GM19463 (cell line): ENCODE measurements around the gene ARVCF.

Experiments used
- ATAC-seq: cut with Tn5 transposase; IDR thresholded peaks from one replicate; pipeline ENCODE4 v1.9.1; 2021; ENCODE audit warnings: mild to moderate bottlenecking, moderate library complexity; ENCODE audit not compliant: unreplicated experiment

The ARVCF gene

DNA sequence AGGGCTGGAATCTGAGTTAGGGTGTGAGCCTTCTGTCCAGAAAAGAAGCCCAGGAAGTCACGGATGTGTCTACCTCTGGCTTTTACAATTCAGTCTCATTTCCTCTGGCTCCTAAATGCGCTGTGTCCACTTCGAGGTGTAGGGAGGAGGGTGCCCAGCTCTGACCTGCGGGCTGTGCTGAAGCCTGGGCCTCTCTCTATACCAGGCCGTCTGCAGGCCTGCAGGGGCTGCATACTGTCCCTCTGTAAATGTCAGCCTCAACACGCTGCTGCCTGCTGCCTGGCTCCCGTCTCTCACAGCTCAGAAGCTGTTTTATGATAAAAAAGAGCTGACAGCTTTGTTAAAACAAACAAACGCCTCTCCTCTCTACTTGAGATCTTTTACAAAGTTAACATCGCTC is 14.5 kb downstream of the ARVCF start:
- no peak for ATAC-seq

DNA sequence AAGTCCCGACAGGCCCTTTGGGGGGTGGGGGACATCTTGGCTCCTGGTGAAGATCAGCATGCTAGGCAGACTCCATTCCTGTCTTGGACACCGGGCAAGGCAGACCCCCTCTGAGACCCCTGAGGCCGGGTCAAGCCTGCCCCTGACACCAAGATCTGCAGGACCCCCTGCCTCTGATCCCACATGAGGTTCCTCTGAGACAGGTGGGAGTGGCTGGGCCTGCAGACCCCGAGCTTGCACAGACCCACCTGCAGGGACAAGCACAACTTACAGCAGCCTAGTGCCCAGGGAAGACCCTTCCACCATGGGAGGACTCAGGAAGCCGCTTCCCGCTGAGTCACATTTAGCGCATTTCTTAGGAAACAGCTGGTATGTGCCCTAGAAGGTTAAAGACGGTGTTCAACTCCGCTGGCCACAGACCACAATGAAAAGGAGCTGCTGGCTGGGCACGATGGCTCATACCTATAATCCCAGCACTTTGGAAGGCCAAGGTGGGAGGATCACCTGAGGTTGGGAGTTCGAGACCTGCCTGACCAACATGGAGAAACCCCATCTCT is 15.5 kb downstream of the ARVCF start:
- no peak for ATAC-seq

- ATAC-seq, result no peak
Measured at GRCh38 chr22:20000246-20001081, 16.2 kb downstream of the ARVCF start.

- no peak for ATAC-seq
Measured at GRCh38 chr22:19998991-19999820, 17.4 kb downstream of the ARVCF start.

DNA sequence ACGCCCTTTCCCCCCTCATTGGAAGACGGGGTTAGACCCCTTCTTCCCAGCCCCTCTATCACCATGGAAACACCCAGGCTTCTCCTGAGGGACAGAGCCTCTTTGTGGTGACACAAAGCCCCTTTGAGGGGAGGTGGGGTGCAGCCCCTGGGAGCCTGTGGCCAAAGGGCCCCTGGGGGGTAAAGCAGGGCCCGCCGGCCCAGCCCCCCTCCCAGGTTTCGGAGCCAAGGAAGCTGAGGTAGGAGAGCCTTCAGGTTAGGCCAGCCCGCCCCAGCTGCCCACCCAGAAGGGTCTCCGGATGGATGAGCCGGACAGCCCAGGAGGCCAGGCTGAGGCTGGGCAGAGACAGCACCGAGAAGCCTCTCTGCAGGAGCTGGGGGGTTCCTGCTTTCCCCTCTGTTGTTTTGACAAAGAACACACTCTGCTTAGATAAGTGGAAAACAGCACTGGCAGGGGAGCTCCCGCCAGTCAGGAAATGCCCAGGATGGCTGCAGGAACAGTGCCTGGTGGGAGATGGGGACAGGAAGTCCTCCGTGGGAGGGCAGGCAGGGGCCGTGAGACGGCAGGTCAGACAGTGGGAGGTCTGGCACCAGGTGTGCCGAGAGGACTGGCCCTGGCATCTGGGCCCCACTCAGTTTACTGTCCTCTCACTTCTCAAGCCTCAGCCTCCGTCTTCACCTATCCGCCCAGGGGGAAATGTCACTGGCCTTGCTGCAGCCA is 18.2 kb downstream of the ARVCF start:
- ATAC-seq, result no peak

DNA sequence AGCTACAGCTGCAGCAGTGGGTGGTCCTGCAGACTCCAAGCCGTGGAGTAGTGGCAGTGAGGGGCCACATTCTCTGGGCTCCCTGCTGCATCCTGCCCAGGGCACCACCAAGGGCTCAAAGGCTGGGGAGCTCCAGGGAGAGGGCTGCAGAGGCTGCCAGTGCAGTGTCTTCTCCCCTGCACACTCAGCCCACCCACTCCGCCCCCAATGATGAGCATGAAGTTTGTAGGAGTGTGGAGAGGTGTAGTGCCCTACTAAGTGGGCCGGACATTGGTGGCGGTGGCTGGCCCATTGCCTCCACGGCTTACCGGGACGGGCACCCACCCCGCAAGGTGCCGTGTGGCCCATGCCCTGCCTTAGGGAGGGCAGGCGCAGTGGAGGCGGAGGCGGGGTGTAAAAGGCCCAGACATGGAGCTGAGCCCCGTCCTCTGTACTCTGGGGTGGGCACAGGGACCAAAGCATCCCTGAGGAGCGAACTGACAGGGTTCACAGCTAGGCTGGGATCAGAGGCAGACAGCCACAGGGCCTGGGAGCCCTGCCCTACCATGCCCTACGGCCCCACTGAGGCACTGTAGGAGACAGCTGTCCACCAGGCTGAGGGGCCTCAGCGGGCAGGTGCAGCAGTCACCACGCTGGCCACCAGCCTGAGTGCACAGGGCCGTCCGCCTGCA is 18.9 kb downstream of the ARVCF start:
- no peak for ATAC-seq

DNA sequence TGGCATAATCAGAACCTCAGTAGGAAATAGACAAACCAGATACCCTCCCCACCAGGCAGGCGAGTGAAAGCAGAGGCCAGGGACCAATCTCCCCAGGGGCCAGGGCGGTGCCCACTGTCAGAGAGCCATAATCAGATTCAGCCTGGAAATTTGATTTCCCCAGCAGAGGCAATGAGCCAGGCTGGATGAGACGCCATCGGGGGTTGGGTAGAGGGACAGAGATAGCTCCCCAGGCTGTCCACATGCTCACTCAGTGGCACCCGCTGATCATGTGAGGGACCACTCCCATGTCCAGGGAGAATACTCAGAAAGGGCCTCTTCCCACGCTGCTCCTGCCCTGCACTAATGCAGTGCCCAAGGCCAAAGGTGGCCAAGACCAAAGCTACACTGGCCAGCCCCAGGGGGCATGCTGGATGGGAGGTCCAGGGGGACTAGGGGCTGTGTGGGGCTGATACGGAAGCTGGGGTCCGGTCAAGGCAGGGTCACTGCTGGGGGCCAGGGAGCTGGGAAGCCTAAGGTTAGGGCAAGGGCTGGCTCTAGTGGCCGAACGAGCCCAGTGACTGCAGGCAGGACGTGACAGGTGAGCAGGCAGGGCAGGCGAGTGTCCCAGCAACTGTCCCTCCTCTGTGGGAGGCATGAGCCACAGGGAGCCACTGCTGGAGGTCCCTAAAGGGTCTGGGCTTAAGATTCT is 19.8 kb downstream of the ARVCF start:
- no peak for ATAC-seq

- no peak for ATAC-seq
Measured at GRCh38 chr22:19995611-19996339, 20.8 kb downstream of the ARVCF start.

- ATAC-seq, result no peak
Measured at GRCh38 chr22:19994851-19995610, 21.6 kb downstream of the ARVCF start.

GRCh38 chr22:19993926-19994325 is 22.7 kb downstream of the ARVCF start:
- no peak for ATAC-seq

GRCh38 chr22:19992921-19993355 is 23.7 kb downstream of the ARVCF start:
- no peak for ATAC-seq

- ATAC-seq, result no peak
Measured at GRCh38 chr22:19992481-19992911, 24.1 kb downstream of the ARVCF start.

DNA sequence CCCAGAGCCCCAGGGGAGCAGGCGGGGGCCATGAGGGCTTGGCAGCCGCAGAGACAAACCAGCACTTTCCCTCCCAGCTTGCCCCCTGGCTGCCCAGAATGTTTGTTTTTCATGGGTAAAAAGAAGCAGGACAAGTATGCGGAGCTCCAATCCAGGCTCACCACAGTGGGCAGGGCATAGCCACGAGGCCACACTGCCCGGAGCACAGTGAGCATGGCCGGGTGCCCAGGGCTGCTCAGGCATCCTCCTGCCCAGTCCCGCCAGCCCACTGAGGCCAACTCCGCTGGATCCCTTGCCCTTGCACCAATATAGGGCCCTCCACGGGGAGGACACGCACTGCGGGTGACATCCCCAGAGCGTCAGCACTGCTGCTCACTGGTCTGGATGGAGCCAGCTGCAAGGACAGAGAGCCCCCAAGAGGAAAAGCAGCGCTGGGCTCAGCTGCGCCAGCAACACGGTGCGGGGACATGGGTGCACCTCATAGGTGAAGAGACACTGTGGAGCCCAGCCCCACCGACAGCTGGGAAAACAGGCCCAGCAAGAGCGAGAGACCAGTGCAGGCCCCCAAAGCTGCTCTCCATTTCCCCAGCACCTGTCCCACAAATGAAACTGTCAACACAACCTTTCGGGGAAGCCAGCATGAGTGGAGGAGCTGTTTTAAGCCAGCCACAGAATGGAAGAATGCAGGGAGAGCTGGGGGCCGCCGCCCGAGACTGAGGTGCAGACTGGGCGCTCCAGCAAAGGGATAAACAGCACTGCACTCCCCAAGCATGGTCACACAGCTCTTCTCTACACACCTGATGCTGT is 24.8 kb downstream of the ARVCF start:
- ATAC-seq, result no peak

- ATAC-seq, result no peak
Measured at GRCh38 chr22:19991395-19991644, 25.3 kb downstream of the ARVCF start.

DNA sequence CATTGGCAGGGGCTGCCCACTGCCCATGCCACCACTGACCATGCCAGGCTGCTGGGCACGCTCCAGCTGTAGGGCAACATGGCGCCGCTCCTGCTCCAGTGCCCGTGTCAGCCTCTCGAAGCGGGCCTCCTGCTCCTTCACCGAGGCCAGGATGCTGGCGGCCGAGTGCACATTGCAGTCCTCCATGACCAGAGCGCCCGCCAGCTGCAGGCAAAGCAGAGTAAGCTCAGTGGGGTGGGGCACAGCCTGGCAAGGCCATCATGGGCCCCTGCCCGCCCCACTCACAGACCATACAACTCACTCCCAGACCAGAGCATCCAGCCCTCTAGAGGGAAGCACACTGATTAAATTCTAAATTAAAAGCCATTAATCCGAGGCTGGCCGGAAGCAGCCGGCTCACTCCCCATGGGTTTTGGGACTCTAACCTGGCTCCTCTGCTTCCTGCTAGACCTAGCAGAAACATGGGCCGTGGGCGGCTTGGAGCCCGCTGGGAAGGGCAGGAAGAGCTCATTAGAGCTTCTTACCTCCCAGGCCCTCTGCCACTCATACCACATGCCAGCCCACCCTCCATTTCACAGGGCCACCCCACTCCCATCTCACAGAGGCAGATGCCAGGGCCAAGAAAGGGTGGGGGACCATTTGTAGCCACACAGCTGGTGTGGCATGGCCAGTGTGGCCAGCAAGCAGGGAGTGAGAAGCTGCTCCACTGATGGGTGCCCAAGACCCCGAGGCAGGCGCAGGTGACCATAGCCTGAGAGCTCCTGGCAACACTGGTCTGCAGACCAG is 25.8 kb downstream of the ARVCF start:
- ATAC-seq, result no peak

DNA sequence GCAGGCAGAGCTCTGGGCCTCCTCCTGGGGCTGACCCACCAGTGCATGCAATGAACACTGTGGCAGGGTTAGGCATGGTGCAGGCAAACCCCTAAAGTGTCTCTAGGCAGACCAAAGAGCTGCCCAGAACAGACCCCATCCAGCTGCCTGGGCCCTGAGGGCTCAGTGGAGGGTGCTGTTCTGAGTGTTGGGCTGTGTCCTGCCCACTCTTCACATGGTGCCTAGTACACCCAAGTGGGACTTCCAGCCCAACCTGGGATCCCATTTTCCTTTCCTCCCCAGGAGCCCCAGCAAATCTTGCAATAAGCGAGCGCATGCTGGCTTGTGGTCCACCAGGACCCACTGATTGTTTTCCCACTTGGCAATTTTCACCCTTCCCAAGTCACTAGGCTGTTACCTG is 26.4 kb downstream of the ARVCF start:
- ATAC-seq, result no peak

- ATAC-seq, result no peak
Measured at GRCh38 chr22:19989725-19990067, 26.9 kb downstream of the ARVCF start.
